Body of pancreas (tissue), 4 donors: ENCODE measurements around the gene IFIT5.

ENCODE experiments used
- CTCF ChIP-seq, 7 experiments: fragments of 450-650 bp in 4 of 7; fragments of 200-600 bp in 3 of 7; sonication (generic) in 3 of 7; IDR thresholded peaks; one replicate each; pipeline ENCODE4 v1.5.1; 2016 to 2019; ENCODE audit warnings: antibody characterized with exemption in 7 of 7
- POLR2A ChIP-seq, 3 donors: fragments of 450-650 bp; IDR thresholded peaks; one replicate each; pipeline ENCODE4 v1.6.1; 2016; ENCODE audit warnings: antibody characterized with exemption in 3 of 3, mild to moderate bottlenecking in 2 of 3

- TF ChIP-seq CTCF (IDR thresholded peaks at IDR 0.05) = no peak
- no peak for TF ChIP-seq POLR2A (IDR thresholded peaks at IDR 0.05)
These were observed 25.6 kb upstream of the IFIT5 start for GRCh38 chr10:89388806-89389205.
